Mononuclear cell (primary cell): ENCODE data around the gene PHLPP1. TPM values are rescaled to one million over a fixed set of nuclear protein-coding genes. Genes with fewer than 3 reads are reported as not detected.
"Not testable (repeated sequence)": the region's sequence is repeated elsewhere in the genome, so short reads cannot be mapped to it uniquely, and the experiment has no call there.

ENCODE experiments used
- H3K27me3 ChIP-seq: 2 replicates; pipeline ENCODE4 v1.6.0; 2011; ENCODE audit warnings: low read length, control low read depth; ENCODE audit not compliant: insufficient read depth
- H3K4me1 ChIP-seq: 2 replicates; pipeline ENCODE4 v1.5.1; 2011; ENCODE audit warnings: mild to moderate bottlenecking, low read length, control low read depth; ENCODE audit not compliant: insufficient read depth
- H3K4me3 ChIP-seq: 2 replicates; pipeline ENCODE4 v1.5.1; 2011; ENCODE audit warnings: mild to moderate bottlenecking, low read length, moderate library complexity
- H3K9me3 ChIP-seq: 2 replicates; pipeline ENCODE4 v1.5.1; 2011; ENCODE audit warnings: low read depth, mild to moderate bottlenecking, control low read depth, low read length
- total RNA-seq: library from RNA; depleted of rRNA; stranded (reverse); fragments of >200 nt; gene quantifications from one replicate; pipeline ENCODE4 v1.2.3, GENCODE V29; 2012

PHLPP1 gene
- 9.1 TPM for total RNA-seq

GRCh38 chr18:62715436-62715758 lies at the start of gene PHLPP1:
TSS of gene PHLPP1 (plus strand) at chr18:62715541. CDS start at chr18:62715684, 143 bp downstream.
- peaks cover 14% of the 10 kb centered on the region for H3K4me1 ChIP-seq
- no peaks in the 10 kb centered on the region for H3K9me3 ChIP-seq
- H3K27me3 ChIP-seq = no peaks in the 10 kb centered on the region
- H3K4me3 ChIP-seq = peak within 1 kb of the TSS; percentile 63

- no peak overlapping the region for H3K4me3 ChIP-seq
- no peaks in the 10 kb centered on the region for H3K9me3 ChIP-seq
- H3K4me1 ChIP-seq = no peaks in the 10 kb centered on the region
- H3K27me3 ChIP-seq = no peaks in the 10 kb centered on the region
Observed at GRCh38 chr18:62669225-62669624, 46.1 kb upstream of the PHLPP1 start.

GRCh38 chr18:62670573-62670972 lies 44.8 kb upstream of the PHLPP1 start:
- no peaks in the 10 kb centered on the region for H3K4me1 ChIP-seq
- no peak overlapping the region for H3K4me3 ChIP-seq
- H3K27me3 ChIP-seq = no peaks in the 10 kb centered on the region
- H3K9me3 ChIP-seq = no peaks in the 10 kb centered on the region

GRCh38 chr18:62672600-62672999 lies 42.7 kb upstream of the PHLPP1 start:
- Histone ChIP-seq H3K9me3 (no peaks in the 10 kb centered on the region), H3K4me3 (no peak overlapping the region), H3K27me3 (no peaks in the 10 kb centered on the region), H3K4me1 (no peaks in the 10 kb centered on the region)

- Histone ChIP-seq H3K27me3 (no peaks in the 10 kb centered on the region), H3K9me3 (no peaks in the 10 kb centered on the region), H3K4me3 (no peak overlapping the region), H3K4me1 (no peaks in the 10 kb centered on the region)
Observed at GRCh38 chr18:62678847-62679485, 36.4 kb upstream of the PHLPP1 start.

- peaks cover 6% of the 10 kb centered on the region for H3K9me3 ChIP-seq
- no peak overlapping the region for H3K4me3 ChIP-seq
- H3K27me3 ChIP-seq = no peaks in the 10 kb centered on the region
- H3K4me1 ChIP-seq = no peaks in the 10 kb centered on the region
Observed at GRCh38 chr18:62682371-62682770, 33.0 kb upstream of the PHLPP1 start.

GRCh38 chr18:62683935-62684334 lies 31.4 kb upstream of the PHLPP1 start:
- H3K4me1 ChIP-seq = no peaks in the 10 kb centered on the region
- H3K4me3 ChIP-seq = no peak overlapping the region
- no peaks in the 10 kb centered on the region for H3K27me3 ChIP-seq
- peaks cover 9% of the 10 kb centered on the region for H3K9me3 ChIP-seq

GRCh38 chr18:62688743-62689317 lies 26.5 kb upstream of the PHLPP1 start:
- H3K4me3 ChIP-seq = no peak overlapping the region
- H3K27me3 ChIP-seq = no peaks in the 10 kb centered on the region
- H3K4me1 ChIP-seq = no peaks in the 10 kb centered on the region
- peaks cover 20% of the 10 kb centered on the region for H3K9me3 ChIP-seq

GRCh38 chr18:62690236-62690815 lies 25.0 kb upstream of the PHLPP1 start:
- H3K27me3 ChIP-seq = no peaks in the 10 kb centered on the region
- H3K4me3 ChIP-seq = no peak overlapping the region
- peaks cover 20% of the 10 kb centered on the region for H3K9me3 ChIP-seq
- no peaks in the 10 kb centered on the region for H3K4me1 ChIP-seq

GRCh38 chr18:62693659-62694058 lies 21.7 kb upstream of the PHLPP1 start:
- peaks cover 14% of the 10 kb centered on the region for H3K9me3 ChIP-seq

GRCh38 chr18:62697636-62698035 lies 17.7 kb upstream of the PHLPP1 start:
- H3K4me1 ChIP-seq = peaks cover 8% of the 10 kb centered on the region
- H3K27me3 ChIP-seq = peaks cover 3% of the 10 kb centered on the region
- no peaks in the 10 kb centered on the region for H3K9me3 ChIP-seq
- H3K4me3 ChIP-seq = no peak overlapping the region

More at GRCh38 chr18:62693659-62694058, 21.7 kb upstream of the PHLPP1 start:
- Histone ChIP-seq H3K4me1 (no peaks in the 10 kb centered on the region), H3K27me3 (peaks cover under 1% of the 10 kb centered on the region), H3K4me3 (no peak overlapping the region)

GRCh38 chr18:62702259-62702658 lies 13.1 kb upstream of the PHLPP1 start:
- H3K9me3 ChIP-seq = no peaks in the 10 kb centered on the region
- H3K27me3 ChIP-seq = peaks cover 3% of the 10 kb centered on the region
- H3K4me1 ChIP-seq = peaks cover 10% of the 10 kb centered on the region
- no peak overlapping the region for H3K4me3 ChIP-seq

GRCh38 chr18:62706879-62707278 lies 8.5 kb upstream of the PHLPP1 start:
- not testable (repeated sequence) for H3K9me3 ChIP-seq, H3K27me3 ChIP-seq, H3K4me1 ChIP-seq, H3K4me3 ChIP-seq

GRCh38 chr18:62709908-62710307 lies 5.4 kb upstream of the PHLPP1 start:
- not testable (repeated sequence) for H3K4me1 ChIP-seq, H3K4me3 ChIP-seq, H3K27me3 ChIP-seq, H3K9me3 ChIP-seq

- Histone ChIP-seq H3K4me1 (peaks cover 3% of the 10 kb centered on the region), H3K4me3 (no peak overlapping the region), H3K9me3 (no peaks in the 10 kb centered on the region), H3K27me3 (no peaks in the 10 kb centered on the region)
Observed at GRCh38 chr18:62710417-62710816, 4.9 kb upstream of the PHLPP1 start.

- Histone ChIP-seq H3K9me3 (no peaks in the 10 kb centered on the region), H3K4me3 (no peak overlapping the region), H3K4me1 (peaks cover 3% of the 10 kb centered on the region), H3K27me3 (no peaks in the 10 kb centered on the region)
Observed at GRCh38 chr18:62711781-62712180, 3.6 kb upstream of the PHLPP1 start.
